Erythroblast (primary cell): Measurements from ENCODE around the gene AAK1.

Experiments
- DNase-seq, 2 experiments: peaks; one replicate each; lab custom pipeline; 2025; lab: John Stamatoyannopoulos, UW
- GATA1 ChIP-seq: IDR thresholded peaks from 2 replicates; pipeline ENCODE4 v1.6.1; 2011; ENCODE audit warnings: low read depth, mild to moderate bottlenecking, control low read depth, low read length, moderate library complexity
- POLR2A ChIP-seq: IDR thresholded peaks from 2 replicates; pipeline ENCODE4 v1.6.1; 2011; ENCODE audit warnings: mild to moderate bottlenecking, low read length

The AAK1 gene

DNA sequence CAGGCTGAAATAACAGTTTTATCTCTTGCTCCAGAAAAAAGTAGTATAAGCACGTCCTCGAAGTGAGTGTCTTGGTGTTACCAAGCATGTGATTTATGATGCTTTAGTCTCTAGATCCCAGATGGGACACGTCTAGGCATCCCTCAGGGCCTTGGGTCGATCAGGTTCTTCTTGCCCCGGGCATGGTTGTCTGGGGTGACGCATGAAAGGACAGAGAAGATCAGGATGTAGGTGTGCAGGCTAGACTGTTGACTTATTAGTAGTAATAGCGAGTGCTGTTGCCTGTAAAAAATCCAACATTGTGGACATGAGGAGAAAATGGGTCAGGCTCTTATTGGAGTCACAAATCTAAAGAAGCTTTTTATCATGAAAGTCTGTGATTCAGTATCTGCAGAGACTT lies 112.4 kb downstream of the AAK1 start:
- DNase-seq, result no peak
- TF ChIP-seq GATA1 (no peak), POLR2A (no peak)

DNA sequence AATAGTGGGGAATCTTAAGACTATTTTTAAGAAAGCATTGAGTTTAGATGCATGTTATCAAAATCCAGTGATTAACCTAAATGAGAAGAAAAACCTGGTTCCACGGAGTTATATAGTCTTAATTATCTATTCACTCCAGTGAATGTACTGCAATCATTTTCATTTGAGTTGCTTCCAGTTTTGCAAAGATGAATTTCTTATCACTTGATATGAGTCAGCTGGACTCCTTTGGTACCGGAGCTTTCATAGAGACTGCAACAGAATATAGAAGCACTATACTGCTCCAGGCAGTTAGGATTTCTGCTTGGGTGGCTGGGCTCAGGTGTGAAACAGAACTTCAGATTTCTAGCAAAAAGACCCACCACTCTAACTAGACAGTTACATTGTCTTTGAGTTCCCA lies 114.1 kb downstream of the AAK1 start:
- TF ChIP-seq GATA1, result no peak
- TF ChIP-seq POLR2A, result no peak
- DNase-seq, result peak in 1 of 2 experiments; percentile 13

DNA sequence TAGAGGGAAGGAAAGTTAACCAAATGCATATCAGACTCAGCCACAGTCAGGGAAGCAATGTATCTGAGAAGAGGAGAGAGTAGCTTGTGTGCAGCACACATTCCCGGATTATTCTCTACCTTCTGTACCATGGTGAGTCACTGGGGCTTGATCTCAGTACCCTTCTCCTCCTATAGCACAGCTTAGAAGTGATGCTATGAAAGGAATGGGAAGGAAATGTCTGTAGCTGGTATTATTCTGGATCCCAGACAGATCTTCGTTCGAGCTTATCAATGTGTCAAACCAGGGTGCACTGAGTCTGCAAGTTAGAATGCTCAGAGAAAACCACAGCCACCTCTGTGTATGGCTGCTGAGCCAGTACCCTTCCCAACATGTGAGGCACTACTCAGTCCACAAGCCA lies 118.3 kb downstream of the AAK1 start:
- no peak for DNase-seq
- no peak for TF ChIP-seq POLR2A

DNA sequence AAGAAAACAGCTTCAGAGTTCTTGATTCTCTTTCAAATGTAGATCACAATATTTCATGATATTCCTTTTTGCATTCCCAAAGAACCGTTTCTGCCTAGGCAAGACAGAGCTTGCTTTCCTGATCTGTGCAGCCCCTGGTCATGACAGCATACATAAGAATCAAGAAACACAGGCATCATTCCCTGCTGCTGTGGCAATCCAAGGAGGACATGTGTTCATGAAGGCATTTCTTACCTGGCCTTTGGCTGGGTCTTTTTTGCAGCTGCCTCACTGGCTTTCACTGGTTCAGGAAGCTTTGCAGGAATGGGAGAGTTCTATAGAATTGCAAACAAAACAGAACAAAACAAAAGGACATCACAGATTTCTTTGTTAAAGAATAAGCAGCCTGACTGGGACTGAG lies 118.7 kb downstream of the AAK1 start:
- no peak for DNase-seq
- TF ChIP-seq POLR2A (no peak), GATA1 (no peak)

DNA sequence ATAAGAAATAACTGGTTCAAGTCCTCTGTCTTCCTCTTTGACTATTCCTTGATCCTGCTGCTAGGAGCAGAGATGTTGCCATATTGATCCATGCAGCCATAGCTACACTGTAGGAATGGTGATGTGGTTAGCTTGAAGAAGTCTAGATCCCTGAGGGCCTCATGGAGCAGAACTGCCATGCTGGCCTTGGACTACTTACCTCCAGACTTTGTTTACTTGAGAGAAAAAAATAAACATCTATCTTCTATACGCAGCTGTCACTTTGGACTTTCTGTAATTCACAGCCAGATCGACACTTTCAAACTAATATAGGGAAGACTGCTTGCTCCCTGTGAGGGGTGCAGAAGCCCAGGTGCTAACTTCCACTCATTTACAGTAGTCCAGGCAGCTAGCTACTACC lies 121.8 kb downstream of the AAK1 start:
- no peak for DNase-seq

DNA sequence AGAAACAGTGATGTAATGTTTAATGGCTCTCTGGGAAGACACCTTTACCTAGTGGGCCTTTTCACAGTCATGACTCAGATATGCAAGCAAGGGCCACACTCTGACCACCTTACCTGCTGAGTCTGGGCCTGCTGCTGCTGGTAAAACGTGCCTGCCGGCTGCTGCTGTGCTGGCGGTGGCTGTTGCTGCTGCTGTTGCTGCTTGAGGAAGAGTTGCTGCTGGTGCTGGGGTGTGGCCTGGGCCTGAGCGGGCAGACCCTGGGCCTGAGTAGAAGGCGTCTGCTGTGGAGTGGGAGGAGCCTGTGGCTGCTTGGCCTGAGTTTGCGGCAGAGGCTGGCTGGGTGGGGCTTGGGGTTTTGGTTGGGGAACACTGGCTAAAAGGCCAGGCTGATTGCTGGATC lies 124.7 kb downstream of the AAK1 start:
- peak; percentile 32 to 38 for DNase-seq
- no peak for TF ChIP-seq POLR2A
- TF ChIP-seq GATA1, result no peak

More for the DNA sequence above, 121.8 kb downstream of the AAK1 start:
- TF ChIP-seq POLR2A, result no peak
- TF ChIP-seq GATA1, result no peak

DNA sequence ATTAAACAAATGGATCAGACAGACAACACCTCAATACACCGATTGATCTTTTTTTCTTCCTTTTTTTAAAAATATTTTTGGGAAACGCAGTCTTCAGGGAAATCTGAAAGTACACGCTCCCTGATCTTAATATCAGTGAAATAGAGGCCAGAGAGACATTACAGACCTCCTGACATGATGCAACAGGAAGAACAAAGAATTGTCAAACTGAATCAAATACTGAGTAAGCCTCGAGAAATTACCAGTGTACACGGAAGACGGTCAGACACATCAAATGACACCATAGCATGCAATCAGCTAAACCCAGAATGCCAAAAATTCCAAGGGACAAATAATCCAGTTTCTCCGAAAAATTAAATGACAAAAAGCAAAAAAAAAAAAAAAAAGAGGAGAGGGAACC lies 126.1 kb downstream of the AAK1 start:
- no peak for DNase-seq
- no peak for TF ChIP-seq POLR2A
- no peak for TF ChIP-seq GATA1

DNA sequence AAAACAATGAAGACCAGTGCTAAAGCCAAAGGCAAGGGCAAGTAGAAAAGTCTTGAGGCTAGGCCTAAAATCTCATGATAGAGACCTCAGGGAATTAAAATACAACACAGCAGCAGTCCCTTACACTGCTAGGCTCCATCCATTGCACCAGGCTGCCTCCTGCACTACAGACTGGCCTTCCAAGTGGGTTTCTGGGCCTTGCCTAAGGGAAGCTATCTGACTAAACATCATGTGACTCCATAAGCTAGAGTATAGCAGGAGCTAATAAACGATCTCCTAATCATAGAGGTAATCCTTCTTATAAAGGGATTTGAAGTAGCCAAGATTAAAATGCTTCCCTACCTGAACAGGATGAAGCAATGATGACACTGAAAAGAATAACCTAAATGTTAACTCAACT lies 128.7 kb downstream of the AAK1 start:
- no peak for DNase-seq
- TF ChIP-seq POLR2A, result no peak
- TF ChIP-seq GATA1, result no peak

DNA sequence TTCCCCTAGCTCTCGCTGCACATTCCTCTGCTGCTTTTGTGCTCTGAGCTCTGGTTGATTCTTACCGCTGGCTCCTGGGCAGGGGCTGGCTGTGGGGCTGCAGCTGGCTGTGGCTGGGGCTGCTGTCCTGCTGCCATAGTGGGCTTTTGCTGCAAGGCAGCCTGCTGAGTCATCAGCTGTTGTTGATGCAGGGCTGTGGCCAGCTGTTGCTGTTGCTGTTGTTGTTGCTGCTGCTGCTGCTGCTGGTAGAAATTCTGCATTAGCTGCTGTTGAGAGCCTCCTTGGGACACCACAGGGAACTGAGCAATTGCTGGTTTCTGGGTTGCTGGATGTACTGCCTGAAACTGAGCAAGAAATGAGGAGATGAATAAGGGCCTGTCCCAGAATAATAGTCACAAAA lies 129.1 kb downstream of the AAK1 start:
- DNase-seq, result peak in 1 of 2 experiments; percentile 20
- TF ChIP-seq POLR2A, result no peak
- no peak for TF ChIP-seq GATA1

DNA sequence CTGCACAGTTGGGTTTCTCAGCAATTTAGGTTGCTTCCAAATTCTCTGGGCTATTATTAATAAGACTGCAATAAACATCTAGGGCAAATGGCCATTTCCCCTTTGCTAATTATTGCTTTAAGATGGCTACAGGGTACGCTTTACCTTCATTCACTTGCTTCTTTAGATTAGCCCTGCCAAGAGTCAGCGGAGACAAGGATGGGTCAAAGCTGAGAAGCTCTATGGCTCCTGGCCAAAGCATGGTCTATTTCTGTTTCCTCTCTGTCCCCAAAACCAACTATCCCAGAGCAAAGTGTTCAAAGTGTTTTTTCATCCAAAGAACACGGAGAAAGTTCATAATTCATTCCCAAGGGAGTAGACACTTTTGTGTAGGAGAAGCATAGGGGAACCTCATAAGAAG lies 131.1 kb downstream of the AAK1 start:
- DNase-seq, result no peak
- TF ChIP-seq POLR2A (no peak), GATA1 (no peak)

DNA sequence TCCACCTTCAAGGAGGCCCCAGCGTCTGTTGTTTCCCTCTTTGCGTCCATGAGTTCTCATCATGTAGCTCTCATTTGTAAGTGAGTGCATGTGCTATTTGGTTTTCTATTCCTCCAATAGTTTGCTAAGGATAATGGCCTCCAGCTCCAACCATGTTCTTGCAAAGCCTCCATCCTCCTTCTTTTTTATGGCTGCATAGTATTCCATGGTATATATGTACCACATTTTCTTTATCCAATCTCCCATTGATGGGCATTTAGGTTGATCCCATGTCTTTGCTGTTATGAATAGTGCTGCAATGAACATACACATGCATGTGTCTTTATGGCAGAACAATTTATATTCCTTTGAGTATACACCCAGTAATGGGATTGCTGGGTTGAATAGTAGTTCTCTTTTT lies 133.3 kb downstream of the AAK1 start:
- no peak for DNase-seq
- TF ChIP-seq POLR2A (no peak), GATA1 (no peak)

DNA sequence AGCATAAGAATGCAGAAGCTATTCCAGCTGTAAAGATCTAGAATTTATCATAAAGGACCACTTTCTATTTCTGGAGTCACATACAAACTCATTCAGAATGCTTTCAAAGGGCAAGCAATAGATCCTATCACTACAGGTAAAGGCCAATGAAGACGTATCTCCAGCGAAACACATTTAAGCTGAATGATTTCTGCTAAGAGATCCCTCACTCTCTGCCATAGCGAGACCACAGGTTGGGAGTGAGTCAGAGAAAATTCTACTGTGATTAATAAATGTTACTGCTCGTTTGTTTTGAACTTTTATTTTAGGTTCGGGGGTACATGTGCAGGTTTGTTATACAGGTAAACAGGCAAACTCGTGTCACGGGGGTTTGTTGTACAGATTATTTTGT lies 133.8 kb downstream of the AAK1 start:
- no peak for TF ChIP-seq GATA1
- no peak for TF ChIP-seq POLR2A
- no peak for DNase-seq

DNA sequence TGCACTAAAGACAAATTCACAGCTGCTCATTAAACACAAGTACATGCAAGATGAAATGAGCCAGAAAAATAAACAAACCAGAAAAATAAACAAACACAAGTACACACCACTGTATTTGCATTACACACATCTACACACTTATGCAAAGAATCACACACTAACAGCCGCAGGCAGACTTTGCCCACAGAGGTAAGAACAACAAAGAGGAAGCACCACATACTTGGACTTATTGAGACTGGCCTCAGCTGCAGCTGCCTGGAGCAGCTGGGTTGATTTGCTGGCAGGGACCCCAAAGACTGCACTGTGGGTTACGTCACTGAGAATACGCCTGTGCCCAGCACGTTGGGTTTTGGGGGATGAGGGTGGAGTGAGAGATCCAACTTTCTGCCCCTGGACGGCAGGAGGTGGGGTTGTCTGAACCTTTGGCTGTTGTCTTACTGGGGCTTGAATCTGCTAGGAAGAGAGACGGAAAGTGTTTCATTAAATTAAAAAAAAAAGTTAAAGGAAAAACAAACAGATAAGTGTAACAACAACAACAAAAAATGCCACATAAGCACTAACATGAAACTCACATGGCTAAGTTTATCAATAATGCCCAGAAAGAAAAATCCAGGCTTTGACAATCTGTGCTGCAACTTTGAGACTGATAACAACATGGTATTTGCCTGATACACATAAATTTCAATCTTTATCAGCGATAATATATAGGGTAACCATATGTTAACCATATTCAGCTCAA lies 134.4 kb downstream of the AAK1 start:
- peak in 1 of 2 experiments; percentile 33 for DNase-seq
- TF ChIP-seq GATA1 (no peak), POLR2A (no peak)

DNA sequence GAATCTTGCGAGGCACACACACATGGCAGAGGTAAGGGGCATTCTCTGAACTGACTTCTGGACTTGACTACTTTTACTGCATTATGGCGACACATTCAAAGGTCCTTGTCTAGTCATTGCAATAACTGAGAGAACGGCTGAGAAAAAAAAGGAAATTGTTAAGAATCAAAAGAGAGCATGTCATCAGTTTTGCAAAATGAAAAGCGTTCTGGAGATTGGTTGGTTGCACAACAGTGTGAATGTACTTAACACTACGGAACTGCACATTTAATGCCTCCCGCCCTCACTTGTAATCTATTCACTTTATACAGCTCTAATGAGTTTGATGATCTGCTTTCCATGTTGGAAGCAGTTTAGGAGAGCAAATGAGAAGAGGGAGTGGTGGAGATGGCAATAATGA lies 137.8 kb downstream of the AAK1 start:
- TF ChIP-seq POLR2A (no peak), GATA1 (no peak)
- no peak for DNase-seq

DNA sequence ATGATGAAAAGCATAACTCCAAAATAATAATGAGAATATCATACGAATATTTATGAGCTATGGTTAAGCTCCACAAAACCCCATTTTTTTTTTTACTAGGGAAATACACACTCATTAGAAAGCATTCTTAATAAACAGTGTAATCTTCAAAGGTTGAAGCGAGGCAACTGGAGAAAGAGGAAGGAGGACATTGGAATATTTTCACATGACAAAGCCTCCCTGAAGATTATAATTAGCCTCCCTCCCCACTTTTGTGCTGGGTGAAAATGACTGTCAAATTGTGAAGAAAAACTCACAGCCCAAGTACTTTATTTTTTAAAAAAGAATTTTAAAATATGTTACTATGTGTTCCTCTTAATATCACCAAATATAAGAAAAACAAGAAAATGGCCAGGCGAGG lies 142.2 kb downstream of the AAK1 start:
- TF ChIP-seq GATA1 (no peak), POLR2A (no peak)
- no peak for DNase-seq
